NCI-H1417 treated with DMSO at 0.1 percent for 48 hours (cell line): ENCODE results near the gene PGM1.

Experiments used
- DNase-seq: peaks from one replicate; lab custom pipeline; 2025; lab: John Stamatoyannopoulos, UW

Gene PGM1

DNA sequence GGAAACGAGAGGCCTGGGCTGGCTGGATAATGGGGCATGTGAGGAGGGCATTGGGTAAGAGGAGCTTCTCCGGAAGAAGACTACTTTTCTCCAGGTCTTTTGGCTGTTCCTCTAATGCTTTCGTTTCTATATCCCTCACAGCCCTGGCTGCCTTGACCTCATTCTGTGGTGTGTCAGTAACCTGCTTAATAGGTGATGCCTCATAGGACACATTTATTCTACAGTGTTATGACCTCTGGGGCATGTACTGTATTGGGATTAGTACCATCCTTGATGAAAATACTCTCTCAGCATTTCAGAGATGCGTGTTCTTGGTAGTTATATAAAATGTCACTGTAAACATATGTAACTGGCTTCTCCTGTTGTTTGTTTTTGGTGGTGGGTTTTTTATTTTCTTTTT is 40.1 kb downstream of the PGM1 start:
- DNase-seq: no peak

DNA sequence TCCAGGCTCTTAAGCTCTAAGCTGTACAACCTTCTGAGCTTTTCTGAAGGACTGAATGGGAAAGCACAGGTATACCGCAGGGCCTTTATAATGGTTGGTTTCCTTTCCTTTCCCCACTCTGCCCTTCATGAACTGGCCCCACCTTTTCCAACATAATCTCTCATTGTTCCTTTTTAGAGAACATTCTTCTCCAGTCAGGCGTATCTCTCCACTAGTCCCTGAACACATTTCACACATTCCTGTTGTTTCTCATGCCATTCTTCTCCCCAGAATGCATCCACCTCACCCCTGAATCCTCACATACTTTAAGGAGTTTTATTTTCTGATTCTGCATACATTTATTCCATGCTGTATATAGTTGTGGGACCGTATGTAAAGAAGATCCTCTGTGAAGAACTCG is 41.3 kb downstream of the PGM1 start:
- no peak for DNase-seq

DNA sequence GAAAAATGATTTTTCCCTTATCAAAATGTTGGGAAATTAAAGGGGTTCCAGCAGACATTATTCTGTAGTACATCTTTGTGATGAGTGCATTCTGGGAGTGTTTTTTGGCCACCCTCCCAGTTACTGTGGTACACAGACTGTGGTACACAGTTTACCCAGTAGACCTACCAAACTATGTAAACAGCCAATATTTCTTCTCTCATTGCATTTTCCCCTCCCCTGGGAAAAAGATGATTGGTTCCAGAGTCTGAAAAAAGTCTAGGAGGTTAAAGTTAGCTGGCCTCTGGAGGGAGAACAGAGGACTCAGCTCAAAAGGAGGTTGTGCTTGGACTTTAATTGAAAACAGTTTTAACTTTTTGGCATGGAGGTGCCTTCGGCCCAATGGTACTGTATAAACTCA is 42.5 kb downstream of the PGM1 start:
- no peak for DNase-seq

DNA sequence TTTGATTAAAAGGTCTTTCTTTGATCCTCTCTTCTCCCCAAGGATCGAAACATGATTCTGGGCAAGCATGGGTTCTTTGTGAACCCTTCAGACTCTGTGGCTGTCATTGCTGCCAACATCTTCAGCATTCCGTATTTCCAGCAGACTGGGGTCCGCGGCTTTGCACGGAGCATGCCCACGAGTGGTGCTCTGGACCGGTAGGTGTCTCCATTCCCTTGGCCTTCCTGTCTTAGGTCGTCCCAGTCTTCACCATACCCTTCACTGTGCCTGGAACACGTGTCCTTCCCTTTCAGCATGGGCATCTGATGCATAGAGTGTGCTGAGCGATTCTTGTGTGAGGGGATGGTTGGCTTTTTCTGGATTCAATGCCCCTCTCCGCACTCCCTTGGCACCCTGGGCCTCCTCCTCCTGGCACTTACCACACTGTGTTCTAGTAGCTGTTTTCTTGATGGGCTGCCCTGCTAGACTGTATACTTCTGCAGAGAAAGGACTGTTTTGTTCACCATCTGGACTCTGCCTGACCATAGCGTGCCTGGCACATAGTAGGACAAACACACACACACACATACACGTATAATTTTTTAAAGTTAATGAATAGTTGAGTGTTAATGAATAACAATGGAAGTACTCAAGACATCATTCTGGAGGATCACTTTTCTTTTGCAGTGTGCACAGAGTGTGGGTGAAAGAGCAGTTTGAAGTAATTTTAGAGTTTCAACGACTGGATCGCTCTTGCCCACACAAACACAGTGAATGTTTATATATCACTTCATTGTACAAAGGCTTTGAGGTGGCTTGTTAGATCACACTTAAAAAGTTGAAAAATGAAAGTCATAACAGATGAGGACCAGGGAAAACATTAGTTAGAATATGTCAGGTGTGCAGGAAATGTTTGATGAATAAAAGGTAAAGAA is 43.2 kb downstream of the PGM1 start:
- no peak for DNase-seq

DNA sequence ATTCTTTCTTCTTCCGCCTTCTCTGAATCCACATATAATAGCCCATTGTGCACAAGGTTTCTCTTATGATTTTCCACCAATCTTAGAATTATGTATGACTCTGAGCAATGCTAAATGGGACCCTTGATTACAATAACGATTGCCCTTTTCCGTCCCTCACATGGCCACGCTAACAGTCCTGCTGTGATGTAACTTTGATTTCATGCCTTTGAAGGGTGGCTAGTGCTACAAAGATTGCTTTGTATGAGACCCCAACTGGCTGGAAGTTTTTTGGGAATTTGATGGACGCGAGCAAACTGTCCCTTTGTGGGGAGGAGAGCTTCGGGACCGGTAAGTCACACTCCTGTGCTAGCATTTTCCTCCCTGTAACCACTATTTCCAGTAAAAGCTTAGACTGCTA is 45.3 kb downstream of the PGM1 start:
- DNase-seq: no peak

DNA sequence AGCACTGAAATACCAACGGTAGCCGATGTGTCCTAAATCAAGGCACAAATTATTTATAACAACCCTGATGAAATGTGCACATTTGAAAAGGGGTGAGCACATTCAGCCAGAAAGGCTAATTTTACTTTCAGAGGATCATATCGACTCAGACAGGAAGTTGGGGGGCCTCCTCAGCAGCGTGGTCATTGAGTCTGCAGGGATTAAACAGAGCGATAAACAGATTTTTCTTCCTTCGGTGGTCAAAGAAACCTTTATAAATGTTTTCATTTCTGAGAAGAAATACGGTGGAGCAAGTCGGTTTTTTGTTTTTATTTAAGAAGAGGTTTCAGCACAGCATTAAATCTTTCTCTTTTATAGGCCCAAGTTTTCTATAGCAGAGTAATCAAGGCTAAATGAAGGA is 45.7 kb downstream of the PGM1 start:
- DNase-seq: no peak

DNA sequence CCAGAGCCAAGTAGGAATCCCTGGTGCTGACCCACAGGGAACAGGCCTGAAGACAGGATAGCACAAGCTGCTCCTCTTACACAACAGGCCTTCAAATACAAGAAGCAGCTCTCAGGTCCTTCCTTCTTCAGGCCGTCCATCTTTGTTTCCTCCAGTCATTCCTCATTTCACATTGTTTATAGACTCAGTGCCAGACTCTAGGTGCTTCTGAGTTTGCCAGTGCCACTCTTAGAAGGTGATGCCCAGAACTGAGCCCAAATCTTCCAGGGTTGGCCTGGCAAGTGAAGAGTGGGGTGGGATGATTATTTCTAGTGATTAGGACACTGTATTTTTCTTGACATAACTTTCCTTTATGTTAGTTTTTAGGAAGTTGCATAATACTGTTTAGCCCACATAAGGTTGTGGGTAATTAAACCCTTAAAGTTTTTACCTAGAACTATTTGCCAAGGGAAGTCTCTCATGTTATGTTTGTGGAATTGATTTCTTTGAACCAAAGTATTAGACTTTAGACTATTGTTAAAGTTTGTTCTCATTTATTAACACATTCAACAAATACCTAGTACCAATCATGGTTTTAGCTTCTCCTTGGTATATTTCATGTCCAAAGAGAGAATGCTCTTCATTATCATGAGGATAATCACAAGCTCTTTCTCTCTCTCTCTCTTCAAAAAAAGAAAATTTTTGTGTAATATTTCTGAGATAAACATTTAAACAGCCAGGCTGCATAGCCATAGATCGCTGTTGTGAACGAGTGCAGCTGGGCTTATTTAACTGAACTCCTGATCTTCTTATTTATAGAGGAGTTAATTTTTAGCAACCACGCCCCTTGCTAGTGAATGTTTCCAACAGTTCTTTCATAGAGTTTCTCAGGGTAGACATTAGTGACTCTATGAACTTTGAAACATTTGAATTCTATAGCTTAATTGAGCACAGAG is 47.7 kb downstream of the PGM1 start:
- DNase-seq: no peak

DNA sequence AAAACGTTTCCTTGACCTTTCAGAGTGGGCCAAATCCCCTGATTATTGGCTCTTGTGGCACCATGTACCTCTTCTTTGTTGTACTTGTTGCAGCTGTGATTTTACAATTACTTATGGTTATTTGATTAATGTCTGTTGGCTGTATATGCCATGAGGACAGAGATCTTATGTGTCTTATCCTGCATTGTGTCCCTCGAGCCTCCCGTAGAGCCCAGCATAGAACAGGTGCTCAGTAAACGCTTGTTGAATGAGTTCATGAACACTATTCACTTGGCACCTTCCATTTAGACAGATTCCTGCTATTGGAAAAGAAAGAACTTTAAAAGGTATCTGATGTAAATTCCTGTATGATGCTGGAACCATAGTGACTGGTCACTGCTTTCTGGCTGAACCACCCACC is 48.4 kb downstream of the PGM1 start:
- DNase-seq: no peak

DNA sequence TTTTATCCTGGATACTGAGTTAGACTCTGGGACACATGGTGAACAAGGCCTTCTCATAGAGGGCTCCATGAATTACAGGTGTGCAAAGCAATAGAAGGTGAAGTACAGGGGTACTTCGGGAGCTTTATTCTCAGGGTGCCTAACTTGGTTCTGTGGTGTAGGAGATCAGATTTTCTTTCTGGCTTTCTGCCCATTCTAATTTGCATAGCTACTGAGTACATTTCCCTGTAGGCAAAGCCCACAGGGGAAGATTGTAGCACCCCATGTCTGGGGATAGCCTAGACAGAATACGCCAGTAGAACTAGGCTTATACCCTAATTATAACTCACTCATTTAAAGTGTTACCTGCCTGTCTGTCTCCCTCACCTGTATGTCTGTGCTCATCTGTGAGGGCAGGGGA is 49.7 kb downstream of the PGM1 start:
- DNase-seq: no peak

DNA sequence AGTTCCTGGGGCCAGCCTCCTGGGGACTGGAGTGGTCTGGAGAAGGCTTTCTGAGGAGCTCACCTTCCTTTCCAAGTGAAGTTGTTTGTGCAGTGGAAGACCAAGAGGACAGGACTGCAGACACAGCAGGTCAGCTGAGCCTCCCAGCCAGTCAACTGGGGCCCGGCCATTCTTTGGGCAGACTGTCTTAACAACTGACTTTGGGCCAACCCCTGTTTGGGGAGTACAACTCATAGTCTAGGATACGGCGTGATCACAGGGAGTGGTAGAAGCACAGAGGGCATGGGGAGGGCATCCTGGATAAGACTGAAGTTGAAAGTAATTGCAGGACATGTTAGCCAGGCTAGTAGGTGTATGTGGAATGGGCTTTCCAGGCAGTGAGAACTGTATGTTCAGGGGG is 50.3 kb downstream of the PGM1 start:
- no peak for DNase-seq

DNA sequence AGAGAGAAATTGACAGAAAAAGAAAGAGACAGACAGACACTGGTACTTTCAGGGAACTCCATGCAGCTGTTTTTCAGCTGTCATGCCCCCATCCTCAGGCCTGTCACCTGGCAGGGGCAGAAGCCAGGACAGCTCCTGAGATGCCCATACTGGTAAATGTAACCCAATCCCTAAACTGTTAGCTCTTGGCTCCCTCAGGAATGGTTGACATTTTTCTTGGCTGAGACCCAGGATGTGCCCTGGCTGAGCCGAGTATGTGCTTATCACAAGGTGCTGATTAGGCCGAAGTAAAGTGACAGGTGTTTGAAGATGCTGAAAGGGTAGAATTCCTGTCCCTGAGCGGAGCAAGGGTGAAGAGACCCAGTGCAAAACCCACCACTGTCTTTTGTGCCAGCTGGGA is 50.7 kb downstream of the PGM1 start:
- DNase-seq: no peak

DNA sequence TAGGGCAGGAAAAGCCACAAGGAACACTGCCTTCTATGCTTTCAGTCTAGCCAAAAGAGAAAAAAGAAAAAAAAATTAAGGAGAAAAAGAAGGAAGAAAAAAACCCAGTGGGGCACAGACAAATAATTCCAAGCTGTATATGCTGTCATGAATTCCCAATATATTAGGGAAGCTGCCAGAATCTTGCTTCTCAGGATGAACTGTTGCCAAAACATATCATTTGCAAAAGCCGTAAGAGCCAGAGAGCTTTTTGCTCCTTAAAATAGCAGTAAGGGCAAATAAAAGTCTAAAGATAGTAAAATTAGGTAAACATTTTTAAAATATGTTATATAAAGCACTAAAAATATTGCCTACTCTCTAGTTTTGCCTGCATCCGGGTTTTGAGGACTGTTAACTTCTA is 52.1 kb downstream of the PGM1 start:
- no peak for DNase-seq

DNA sequence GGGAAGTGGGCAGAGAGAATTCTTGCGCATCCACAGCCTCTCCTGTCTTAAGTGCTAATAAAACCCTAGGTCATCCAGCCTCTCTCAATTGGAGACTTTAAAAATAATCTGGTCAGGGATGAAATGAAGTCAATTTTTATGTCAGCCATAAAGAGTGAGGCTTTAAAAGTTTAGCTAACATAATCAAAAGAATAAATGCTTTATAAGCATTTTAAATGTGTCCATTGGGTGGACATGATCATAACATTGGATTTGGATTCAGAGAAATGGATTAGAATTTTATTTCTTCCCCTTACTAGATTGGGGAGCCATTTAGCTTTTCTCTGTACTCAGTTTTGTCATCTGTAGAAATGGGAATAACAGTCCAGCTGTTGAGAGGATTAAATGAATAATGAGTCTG is 55.5 kb downstream of the PGM1 start:
- DNase-seq: no peak

DNA sequence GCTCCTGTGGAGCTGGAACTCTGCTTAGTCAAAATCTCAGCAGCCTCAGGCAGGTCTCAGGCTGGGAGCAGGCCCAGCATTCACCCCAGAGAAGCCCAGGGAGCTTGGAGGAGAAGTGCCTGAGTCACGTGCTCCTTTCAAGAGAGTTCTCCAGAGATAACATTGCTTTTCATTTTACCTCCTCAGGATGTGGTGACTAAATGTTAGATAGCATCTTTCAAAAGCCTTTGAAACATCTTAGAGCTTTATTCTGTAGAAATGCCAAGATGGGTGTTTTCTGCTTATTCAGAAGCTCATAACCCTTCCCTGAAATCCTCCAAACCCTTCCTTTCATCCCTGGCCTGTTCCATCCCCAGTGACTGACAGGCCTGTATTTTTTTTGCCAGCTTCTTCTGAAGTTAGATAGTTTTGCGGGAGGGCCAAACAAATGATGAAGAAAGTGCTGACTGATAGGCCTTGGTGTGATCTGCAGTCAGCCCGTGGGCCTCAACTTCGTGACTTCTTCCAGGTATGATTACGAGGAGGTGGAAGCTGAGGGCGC is 58.0 kb downstream of the PGM1 start:
- DNase-seq: no peak

DNA sequence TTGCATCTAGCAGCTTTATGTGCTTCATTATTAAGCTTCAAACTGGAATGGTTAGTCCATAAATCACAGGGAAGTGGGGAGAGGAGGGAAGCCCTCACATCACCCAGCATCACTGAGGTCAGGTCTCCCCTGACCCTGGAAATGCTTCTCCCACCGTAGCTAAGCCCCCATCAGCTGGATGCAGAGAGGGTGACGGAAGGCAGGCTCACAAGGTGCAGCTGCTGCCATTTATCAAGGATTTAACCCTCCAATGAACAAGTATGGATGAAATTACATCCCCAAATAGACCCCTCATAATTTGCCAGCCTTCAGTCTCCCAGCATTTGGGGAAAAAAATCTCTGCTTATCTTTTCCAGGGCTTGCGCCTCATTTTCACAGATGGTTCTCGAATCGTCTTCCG is 60.8 kb downstream of the PGM1 start:
- no peak for DNase-seq

DNA sequence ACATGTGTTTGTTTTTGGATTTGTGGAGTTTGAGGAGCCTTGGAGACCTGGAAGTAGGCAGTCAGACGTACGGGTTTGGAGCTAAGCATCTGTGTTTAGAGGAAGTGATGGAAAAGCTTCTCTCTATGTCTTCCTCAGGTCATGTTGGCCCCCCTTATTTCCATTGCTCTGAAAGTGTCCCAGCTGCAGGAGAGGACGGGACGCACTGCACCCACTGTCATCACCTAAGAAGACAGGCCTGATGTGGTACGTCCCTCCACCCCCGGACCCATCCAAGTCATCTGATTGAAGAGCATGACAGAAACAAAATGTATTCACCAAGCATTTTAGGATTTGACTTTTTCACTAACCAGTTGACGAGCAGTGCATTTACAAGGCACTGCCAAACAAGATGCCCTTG is 66.2 kb downstream of the PGM1 start:
- DNase-seq: no peak

DNA sequence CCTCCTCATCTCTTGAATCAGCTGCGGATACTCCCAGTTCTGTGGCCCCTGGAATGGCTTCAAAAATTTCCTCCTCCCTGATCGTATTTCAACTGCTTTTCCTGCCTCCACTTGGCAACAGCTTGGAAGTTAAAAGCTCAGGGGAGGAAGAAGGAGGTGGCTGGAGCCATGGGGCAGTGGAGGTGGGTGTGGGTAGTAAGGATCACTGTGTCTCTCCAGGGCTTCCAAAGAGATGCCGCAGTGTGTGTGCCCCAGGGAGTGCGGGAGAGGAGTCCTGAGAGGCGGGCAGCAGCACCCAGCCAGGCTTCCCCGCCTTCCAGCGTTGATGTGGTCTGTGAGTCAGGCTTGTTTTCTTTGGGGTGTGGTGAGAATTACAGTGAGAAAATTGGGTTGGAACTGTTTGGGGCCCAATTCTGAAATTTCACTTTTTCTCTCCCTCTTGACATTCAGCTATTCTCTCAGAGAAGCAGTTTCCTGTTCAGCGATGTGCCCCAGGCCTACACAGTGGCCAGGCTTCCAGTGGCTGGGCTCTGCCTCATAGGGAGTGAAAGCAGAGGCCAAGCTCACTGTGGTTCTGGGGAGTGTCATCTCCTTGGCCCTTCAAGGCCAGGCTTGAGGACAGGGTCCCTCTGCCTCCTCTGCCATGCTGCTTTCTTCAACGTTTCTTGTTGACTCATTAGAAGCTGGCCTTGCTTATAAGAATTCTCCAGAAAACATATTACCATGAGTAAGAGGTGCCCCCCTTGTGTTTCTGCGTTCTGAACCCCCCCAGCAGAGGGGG is 69.0 kb downstream of the PGM1 start:
- DNase-seq: no peak

DNA sequence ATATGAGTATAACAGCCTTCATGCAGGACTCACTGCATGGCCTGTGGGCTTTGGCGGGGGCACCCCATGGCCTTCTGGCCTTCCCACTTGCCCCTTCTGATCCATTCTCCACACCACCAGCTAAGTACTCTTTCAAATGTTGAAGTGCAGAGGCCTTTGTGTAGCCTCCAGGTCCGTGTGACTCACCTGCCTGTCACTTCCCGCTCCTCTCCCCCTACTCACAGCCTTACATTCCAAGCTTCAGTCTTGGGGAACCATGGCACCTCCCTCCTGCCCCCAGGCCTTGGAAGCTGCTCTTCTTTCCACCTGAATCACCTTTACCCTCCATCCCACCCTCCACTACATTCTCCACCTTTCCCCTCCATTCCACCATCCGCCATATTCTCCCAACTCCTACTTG is 69.6 kb downstream of the PGM1 start:
- DNase-seq: no peak

DNA sequence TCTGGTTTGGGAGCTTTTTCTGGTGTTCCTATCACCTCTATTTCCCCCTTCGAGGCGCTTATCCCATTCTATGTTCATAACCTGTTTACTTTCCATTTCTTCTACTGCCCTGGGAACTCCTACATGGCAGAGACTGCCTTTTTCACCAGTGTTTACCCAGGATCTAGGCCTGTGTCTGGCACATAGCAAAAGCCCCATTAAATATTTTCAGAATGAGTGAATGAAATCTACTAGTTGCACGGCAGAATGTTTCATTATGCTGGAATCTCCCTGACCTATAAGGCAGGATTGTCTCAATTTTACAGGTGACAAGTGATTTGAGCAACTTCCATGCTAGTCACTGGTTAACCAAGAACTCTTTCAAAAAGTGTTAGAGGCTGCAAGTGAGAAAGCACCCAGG is 70.1 kb downstream of the PGM1 start:
- DNase-seq: no peak

DNA sequence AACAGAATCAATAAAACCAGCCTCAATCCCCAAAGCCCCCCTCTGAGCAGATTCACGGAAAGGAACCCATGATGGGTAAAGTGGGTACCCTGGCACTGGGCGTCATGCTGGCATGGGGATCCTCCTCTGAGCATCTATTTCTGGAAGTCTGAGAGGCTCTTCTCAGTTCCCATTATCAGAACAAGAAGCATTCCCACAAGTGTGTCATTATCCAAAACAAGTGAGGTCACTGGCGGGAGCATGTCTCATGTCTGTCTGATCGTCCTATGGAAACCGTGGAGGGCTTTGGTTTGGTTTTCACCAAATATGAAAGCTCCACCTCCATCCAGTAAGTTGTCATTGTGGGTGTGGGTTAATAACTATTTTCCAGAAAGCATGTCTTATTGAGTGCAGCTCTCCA is 70.7 kb downstream of the PGM1 start:
- DNase-seq: no peak

DNA sequence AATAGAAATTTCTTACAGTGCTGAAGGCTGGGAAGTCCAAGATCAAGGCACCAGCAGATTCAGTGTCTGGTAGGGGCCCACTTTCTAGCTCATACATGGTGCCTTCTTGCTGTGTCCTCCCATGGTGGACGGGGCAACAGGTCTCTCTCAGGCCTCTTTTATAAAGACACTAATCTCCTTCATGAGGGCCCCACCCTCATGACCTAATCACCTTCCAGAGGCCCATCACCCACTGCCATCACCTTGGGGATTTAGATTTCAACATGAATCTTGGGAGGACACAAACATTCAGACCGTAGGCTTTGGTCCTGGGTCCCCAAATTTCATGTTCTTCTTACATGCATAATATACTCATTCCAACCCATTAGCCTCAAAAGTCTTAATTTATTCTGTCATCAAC is 71.5 kb downstream of the PGM1 start:
- no peak for DNase-seq

DNA sequence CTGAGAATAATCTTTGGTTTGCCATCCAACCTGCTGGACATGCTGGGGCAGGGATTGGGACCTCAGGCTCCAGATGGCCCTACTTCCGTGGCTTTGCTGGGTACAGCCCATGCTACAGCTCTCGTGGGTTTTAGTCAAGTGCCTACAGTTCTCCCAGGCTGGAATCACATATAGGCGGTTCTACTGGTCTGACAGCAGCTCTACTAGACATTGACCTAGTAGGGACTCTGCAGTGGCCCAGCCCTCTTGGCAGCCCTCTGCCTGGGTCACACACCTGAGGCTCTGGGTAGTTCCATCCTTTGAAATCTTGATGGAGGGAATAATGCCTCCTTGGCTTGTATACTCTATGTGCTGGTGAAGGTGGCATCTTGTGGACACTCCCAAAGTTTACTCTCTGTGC is 72.2 kb downstream of the PGM1 start:
- DNase-seq: no peak
